T-helper 17 cell (primary cell): ENCODE results near the gene PEX11G. TPM values are rescaled to one million over a fixed set of nuclear protein-coding genes. Genes with fewer than 3 reads are reported as not detected.
A peak's percentile ranks its signal among the peaks of the same experiment; 100 is the strongest.

Experiments
- ATAC-seq: fragments of 150-1000 bp; cut with Tn5 transposase; 2 replicates; pipeline ENCODE4 v1.10.0; 2021; ENCODE audit warnings: mild to moderate bottlenecking, moderate library complexity
- DNase-seq, 3 donors: peaks; one replicate each; pipeline versions ENCODE4 v3.0.0 to v3.0.0-alpha.2; 2020 to 2021
- H3K9me3 ChIP-seq: one replicate; pipeline ENCODE4 v1.7.0; 2013; ENCODE audit warnings: low read length, mild to moderate bottlenecking; ENCODE audit not compliant: control insufficient read depth, poor library complexity, severe bottlenecking
- H3K27ac Mint-ChIP-seq: one replicate; pipeline ENCODE4 v1.8.0; 2022; ENCODE audit warnings: mild to moderate bottlenecking, moderate library complexity, mixed read lengths
- H3K27me3 Mint-ChIP-seq: one replicate; pipeline ENCODE4 v1.8.0; 2022; ENCODE audit warnings: mixed read lengths
- H3K36me3 Mint-ChIP-seq: one replicate; pipeline ENCODE4 v1.8.0; 2022; ENCODE audit warnings: low read depth, mixed read lengths
- H3K4me1 Mint-ChIP-seq: one replicate; pipeline ENCODE4 v1.8.0; 2022; ENCODE audit warnings: mild to moderate bottlenecking, mixed read lengths
- H3K4me3 Mint-ChIP-seq: one replicate; pipeline ENCODE4 v1.8.0; 2022; ENCODE audit warnings: mild to moderate bottlenecking, moderate library complexity, mixed read lengths
- total RNA-seq, 4 donors: library from RNA in 2 of 4; stranded (reverse) in 2 of 4; gene quantifications; one replicate each; pipeline ENCODE4 v1.2.3 and lab custom pipeline; 2022 to 2026

PEX11G gene
- not detected for total RNA-seq
- total RNA-seq (lab: John Stamatoyannopoulos, UW), result 0.12 to 0.15 reads per million in 2 donors

DNA sequence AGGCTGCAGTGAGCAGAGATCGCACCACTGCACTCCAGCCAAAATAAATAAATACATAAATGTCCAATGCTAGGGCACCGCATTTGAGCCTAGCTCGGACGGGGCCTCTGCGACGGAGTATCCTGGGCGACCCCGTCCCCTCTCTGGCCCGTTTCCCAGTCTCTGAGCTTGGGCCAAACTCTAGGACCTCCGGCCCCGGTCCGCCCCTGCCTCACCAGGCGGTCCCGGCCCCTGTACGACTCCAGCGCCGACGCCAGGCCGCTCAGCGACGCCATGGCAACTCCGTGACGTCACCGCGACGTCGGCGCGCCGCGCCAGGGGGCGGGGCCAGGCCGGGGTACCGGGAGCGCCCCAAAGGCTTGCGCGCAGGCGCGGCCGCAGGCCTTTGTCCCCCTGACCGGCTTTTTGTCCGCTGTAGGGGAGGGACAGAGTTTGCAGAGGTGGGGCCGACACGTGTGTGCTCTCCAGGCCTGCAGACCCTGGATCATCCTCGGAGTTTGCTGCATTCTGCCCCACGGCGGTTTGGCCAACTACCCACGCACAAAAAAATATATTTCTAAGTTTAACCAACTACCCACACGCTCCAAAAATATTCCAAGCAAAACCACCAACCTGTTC is at the start of gene PEX11G:
PEX11G (minus strand) TSS at position 300 of the 618 bp plus-strand sequence; CDS start at position 275, 25 bp downstream.
- no peaks in the 10 kb centered on the region for H3K27me3 Mint-ChIP-seq
- H3K4me3 Mint-ChIP-seq, result peak within 1 kb of the TSS; percentile 84
- DNase-seq (peak; percentile 81 to 91 (median 84)), ATAC-seq (peak; percentile 96)
- H3K36me3 Mint-ChIP-seq, result no peaks in the 10 kb centered on the region
- H3K9me3 ChIP-seq, result no peaks in the 10 kb centered on the region
- H3K4me1 Mint-ChIP-seq, result peaks cover 9% of the 10 kb centered on the region
- H3K27ac Mint-ChIP-seq, result peak within 1 kb of the TSS; percentile 81

DNA sequence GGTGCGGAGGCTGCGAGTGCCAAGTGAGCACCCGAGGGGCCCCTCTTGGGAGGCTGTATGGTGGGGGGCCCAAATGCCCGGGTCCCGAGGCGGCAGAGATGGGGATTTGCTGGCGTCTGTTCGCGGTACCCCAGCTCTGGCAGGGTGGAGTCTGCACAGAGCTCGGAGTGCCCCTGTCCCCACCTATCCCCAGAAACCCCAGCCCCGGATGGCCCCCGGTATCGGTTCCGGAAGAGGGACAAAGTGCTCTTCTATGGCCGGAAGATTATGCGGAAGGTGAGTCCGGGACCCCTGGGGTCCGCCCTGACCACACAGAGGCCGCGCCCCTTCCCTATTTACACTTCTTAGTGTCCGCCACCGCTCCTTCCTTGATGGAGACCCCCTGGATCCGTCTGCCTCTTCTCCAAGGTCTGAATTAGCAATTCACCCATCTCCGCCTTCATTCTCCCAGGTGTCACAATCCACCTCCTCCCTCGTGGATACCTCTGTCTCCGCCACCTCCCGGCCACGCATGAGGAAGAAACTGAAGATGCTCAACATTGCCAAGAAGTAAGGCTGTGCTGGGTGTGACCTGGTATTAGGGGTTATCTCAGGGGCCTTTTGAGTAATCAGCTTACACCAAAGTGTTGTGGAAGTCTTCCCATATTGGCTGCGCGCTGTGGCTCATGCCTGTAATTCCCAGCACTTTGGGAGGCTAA is 47.3 kb upstream of the PEX11G start:
- Mint-ChIP-seq H3K27me3 (no peaks in the 10 kb centered on the region), H3K4me3 (peak overlapping the region; percentile 96), H3K36me3 (no peaks in the 10 kb centered on the region), H3K27ac (peak overlapping the region; percentile 95), H3K4me1 (peaks cover 19% of the 10 kb centered on the region)
- no peak for ATAC-seq
- no peaks in the 10 kb centered on the region for H3K9me3 ChIP-seq
- no peak for DNase-seq

DNA sequence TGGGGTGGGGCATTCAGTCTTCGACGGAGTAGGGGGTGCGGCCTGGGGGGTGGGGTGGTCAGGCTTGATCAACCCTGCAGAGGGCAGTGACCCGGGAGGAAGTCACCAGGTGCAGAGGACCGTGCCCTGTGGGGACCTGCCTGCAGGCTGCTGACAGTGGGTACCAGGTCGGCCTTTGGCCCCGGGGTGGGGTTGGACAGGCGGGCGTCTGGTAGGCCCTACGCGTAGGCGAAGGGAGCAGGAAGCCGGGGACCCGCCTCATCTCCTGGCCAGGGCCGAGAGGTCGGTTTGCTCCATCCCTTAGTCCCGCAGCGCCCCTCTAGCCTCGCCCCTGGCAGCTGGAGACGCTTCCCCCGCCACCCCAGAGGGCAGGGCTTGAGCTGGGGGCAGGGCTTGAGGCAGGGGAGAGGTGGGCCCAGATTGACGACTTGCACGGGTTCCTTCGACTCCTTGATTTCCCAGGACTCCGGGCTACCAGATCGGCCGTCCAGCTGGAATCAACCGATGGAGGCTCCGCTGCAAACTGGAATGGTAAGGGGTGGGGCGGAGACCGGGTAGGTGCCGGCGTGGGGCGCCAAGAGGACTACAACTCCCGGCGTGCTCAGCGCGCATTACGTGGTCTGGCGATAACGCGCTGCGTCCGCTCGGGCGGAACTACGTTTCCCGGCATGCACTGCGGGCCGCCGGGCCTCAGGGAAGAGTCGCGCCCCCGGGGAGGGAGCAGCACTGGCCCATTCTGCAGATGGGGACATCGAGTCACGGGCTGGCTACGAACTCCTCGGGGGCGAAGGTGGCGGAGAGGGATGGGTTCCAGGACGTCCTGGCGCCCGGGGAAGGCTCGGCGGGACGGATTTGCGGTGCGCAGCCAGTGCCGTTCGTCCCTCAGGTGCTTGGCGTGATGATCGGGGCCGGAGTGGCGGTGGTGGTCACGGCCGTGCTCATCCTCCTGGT is 46.5 kb upstream of the PEX11G start, which contains the start of gene PNPLA6:
PNPLA6 (plus strand) TSS at position 671 of the 951 bp plus-strand sequence; CDS start at position 743, 72 bp downstream.
- no peaks in the 10 kb centered on the region for H3K9me3 ChIP-seq
- H3K27ac Mint-ChIP-seq, result peak within 1 kb of the TSS; percentile 95
- H3K27me3 Mint-ChIP-seq, result no peaks in the 10 kb centered on the region
- H3K4me3 Mint-ChIP-seq, result peak within 1 kb of the TSS; percentile 96
- ATAC-seq, result peak; percentile 86
- peaks cover 19% of the 10 kb centered on the region for H3K4me1 Mint-ChIP-seq
- DNase-seq, result peak; percentile 83 to 90 (median 90)
- no peaks in the 10 kb centered on the region for H3K36me3 Mint-ChIP-seq

DNA sequence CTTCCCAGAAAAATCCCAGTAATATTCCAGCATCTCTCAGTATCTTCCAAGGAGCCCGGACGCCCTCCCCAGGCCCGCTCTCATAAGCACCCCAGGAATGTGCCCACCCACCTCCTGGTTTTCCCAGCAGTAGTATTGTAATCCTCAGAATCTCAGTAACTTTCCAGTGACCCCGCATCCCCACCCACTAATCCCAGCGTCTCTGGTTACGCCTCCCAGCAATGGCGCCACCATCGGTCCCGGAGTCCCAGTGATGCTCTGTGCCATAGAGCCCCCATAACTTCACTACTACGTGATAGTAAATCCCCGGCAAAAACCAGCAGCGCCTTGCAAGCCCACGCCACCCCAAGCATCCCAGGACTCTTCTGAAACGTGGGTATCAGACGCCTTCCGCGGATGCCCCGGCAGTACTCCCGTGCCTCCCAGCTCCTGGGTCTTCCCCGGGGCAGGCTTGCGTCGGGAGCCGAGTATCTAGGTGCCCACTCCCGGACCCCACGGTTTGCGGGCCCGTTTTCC is 45.8 kb upstream of the PEX11G start:
- Mint-ChIP-seq H3K4me1 (peaks cover 19% of the 10 kb centered on the region), H3K36me3 (no peaks in the 10 kb centered on the region), H3K27ac (peak overlapping the region; percentile 95), H3K4me3 (peak overlapping the region; percentile 96), H3K27me3 (no peaks in the 10 kb centered on the region)
- DNase-seq, result no peak
- H3K9me3 ChIP-seq, result no peaks in the 10 kb centered on the region
- ATAC-seq, result peak; percentile 9

DNA sequence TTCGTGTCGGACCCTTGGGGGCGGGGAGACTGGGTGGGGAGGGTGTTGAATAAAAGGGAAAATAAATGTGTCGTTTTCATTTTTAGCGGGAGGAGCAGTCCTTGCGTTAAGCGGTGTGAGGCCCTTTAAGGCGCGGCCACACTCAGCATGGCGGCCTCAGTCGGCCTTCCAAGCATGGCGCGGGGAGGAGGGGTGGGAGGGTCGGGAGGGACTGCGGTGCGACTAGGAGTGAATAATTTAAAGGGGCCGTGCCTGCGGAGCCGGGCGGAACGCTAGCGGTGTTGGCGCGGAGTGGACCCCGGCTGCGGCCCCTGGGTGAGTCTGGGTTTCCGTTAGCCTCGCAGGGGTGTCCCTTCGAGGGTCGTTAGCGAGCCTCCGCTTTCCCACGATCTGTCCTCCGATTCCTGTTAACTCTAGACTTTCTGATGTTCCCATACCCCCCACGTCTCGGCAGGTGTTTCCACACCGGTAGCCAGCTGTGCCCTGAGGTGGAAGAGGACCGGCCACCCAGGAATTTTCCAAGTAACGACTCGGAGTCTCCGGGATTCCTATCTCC is 45.2 kb upstream of the PEX11G start:
- H3K4me1 Mint-ChIP-seq, result peaks cover 21% of the 10 kb centered on the region
- H3K36me3 Mint-ChIP-seq, result peaks cover 3% of the 10 kb centered on the region
- peak; percentile 61 for ATAC-seq
- no peaks in the 10 kb centered on the region for H3K27me3 Mint-ChIP-seq
- peak overlapping the region; percentile 95 for H3K27ac Mint-ChIP-seq
- H3K4me3 Mint-ChIP-seq, result peak overlapping the region; percentile 96
- H3K9me3 ChIP-seq, result no peaks in the 10 kb centered on the region
- DNase-seq, result peak; percentile 71 to 79 (median 77)

DNA sequence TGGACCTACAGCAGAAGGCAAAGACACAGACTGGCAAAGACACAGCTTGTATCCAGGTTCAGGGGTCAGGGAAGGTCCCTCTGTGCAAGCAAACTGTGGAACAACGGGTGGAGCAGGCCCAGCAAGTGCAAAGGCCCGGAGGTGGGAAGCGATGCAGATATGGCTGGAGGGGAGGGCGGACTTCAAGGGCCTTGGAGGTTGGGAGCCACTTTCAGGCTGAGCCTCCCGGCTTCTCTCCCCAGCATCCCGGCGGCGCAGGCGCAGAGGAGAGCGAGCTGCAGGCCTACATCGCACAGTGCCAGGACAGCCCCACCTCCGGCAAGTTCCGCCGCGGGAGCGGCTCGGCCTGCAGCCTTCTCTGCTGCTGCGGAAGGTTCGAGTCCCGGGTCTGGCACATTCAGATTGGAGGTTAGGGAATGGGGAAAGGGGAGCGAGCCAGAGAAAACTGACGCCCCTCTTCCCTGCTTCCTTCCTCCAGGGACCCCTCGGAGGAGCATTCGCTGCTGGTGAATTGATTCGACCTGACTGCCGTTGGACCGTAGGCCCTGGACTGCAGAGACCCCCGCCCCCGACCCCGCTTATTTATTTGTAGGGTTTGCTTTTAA is 44.5 kb upstream of the PEX11G start:
- Mint-ChIP-seq H3K4me1 (peaks cover 22% of the 10 kb centered on the region), H3K36me3 (peaks cover 3% of the 10 kb centered on the region), H3K27me3 (no peaks in the 10 kb centered on the region), H3K4me3 (peak overlapping the region; percentile 96), H3K27ac (no peak overlapping the region)
- DNase-seq (no peak), ATAC-seq (no peak)
- H3K9me3 ChIP-seq, result no peaks in the 10 kb centered on the region

DNA sequence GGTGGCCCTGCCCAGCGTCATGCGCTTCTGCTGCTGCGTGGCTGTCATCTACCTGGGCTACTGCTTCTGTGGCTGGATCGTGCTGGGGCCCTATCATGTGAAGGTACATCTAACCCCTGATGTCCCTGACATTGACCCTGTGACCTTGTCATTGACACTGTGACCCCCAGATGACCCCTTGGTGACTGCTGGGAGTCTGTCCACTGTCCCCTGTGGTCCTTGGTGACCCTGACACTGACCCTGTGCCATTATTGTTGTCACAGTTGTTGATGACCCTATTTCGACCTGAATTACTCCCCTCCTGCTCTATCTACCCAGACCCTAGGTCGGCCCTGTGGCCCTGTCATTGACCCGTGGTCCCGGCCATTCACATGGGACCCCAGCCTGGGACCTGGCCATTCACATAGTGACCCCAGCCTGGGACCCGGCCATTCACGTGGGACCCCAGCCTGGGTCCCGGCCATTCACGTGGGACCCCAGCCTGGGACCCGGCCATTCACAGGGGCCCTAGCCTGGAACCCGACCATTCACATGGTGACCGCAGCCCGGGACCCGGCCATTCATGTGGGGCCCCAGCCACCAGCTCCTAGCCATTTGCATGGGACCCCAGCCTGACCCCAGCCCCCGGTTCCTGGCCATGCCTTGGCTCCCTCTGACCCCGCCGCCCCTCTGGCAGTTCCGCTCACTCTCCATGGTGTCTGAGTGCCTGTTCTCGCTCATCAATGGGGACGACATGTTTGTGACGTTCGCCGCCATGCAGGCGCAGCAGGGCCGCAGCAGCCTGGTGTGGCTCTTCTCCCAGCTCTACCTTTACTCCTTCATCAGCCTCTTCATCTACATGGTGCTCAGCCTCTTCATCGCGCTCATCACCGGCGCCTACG is 41.0 kb upstream of the PEX11G start:
- Mint-ChIP-seq H3K27me3 (no peaks in the 10 kb centered on the region), H3K4me3 (no peak overlapping the region), H3K4me1 (peaks cover 10% of the 10 kb centered on the region), H3K27ac (no peak overlapping the region), H3K36me3 (peaks cover 3% of the 10 kb centered on the region)
- no peaks in the 10 kb centered on the region for H3K9me3 ChIP-seq
- no peak for DNase-seq
- ATAC-seq, result no peak

DNA sequence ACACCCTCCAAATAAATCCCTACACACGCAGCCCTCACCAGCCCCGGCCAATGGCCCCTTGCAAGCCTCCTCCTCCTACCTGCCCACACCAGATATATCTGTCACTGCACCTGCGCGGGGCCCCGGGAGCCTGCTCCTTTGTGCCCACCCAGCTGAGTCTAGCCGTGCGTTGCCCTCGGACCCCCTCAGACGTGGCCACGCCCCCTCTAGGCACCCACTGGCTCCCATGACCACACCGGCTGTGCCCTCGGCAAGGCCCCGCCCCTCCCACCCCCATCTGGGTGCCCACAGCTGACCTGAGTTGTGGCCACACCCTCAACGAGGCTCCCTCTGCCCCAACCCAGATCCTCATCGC is 40.4 kb upstream of the PEX11G start:
- Mint-ChIP-seq H3K4me3 (no peak overlapping the region), H3K4me1 (peaks cover 5% of the 10 kb centered on the region), H3K27ac (no peak overlapping the region), H3K27me3 (no peaks in the 10 kb centered on the region), H3K36me3 (peaks cover 3% of the 10 kb centered on the region)
- H3K9me3 ChIP-seq, result no peaks in the 10 kb centered on the region
- DNase-seq (no peak), ATAC-seq (no peak)

DNA sequence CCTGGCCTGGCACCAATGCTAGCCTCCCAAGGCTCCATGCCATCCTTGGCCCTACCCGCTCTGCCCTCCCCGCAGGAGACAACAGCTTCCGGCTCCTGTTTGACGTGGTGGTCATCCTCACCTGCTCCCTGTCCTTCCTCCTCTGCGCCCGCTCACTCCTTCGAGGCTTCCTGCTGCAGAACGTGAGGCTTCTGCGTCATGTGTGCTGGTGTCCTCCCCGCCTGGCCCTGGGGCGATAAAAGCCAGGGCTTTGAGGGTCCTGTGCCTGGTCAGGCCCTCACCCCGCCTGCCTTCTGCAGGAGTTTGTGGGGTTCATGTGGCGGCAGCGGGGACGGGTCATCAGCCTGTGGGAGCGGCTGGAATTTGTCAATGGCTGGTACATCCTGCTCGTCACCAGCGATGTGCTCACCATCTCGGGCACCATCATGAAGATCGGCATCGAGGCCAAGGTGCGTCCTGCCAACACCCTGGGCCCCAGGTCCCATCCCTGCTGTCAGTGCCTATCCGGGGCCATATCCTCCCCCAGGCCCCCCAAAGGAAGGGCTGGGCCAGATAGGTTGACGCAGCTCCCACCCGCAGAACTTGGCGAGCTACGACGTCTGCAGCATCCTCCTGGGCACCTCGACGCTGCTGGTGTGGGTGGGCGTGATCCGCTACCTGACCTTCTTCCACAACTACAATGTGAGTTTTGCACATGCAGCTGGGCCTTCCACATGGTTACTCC is 39.8 kb upstream of the PEX11G start:
- Mint-ChIP-seq H3K4me1 (peaks cover 5% of the 10 kb centered on the region), H3K36me3 (peaks cover 3% of the 10 kb centered on the region), H3K27me3 (no peaks in the 10 kb centered on the region), H3K27ac (no peak overlapping the region), H3K4me3 (no peak overlapping the region)
- no peaks in the 10 kb centered on the region for H3K9me3 ChIP-seq
- ATAC-seq, result no peak
- DNase-seq, result no peak

DNA sequence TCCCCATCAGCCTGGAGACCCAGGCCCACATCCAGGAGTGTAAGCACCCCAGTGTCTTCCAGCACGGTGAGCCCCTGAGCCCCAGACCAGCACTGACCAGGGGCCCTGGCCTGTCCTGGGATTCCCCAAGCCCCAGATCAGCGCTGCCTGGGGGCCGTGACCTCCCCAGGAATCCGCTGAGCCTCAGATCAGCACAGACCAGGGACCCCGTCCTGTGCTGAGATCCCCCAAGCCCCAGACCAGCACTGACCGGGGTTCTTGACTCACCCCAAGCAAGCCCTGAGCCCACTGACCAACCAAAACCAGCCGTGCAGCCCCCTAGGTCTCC is 39.3 kb upstream of the PEX11G start:
- Mint-ChIP-seq H3K4me3 (no peak overlapping the region), H3K4me1 (peaks cover 7% of the 10 kb centered on the region), H3K27ac (no peak overlapping the region), H3K36me3 (peaks cover 3% of the 10 kb centered on the region), H3K27me3 (no peaks in the 10 kb centered on the region)
- ATAC-seq (no peak), DNase-seq (no peak)
- no peaks in the 10 kb centered on the region for H3K9me3 ChIP-seq

DNA sequence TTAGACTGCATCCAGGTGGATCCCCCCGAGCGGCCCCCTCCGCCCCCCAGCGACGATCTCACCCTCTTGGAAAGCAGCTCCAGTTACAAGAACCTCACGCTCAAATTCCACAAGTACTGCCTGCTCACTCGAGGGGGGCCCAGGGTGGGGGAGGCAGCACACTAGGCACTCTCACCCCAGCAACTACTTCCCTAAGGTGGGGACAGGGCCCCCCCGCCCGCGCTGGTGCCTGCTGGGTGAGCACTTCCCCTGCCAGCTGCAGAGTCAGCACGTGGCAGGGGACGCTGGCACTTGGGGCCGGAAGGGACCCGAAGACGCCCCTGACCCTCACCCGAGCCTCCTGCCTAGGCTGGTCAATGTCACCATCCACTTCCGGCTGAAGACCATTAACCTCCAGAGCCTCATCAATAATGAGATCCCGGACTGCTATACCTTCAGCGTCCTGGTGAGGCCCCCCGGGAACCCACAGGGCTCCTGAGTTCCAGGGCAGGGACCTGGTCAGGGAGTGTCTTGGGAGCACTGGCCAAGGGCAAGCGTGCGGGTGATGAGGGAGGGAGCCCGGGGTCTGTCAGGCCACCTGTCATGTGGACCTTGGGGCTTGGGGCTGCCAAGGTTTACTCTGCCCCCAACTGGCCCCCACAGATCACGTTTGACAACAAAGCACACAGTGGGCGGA is 38.8 kb upstream of the PEX11G start:
- no peaks in the 10 kb centered on the region for H3K9me3 ChIP-seq
- H3K27ac Mint-ChIP-seq, result no peak overlapping the region
- H3K4me3 Mint-ChIP-seq, result no peak overlapping the region
- peaks cover 3% of the 10 kb centered on the region for H3K36me3 Mint-ChIP-seq
- peaks cover 5% of the 10 kb centered on the region for H3K4me1 Mint-ChIP-seq
- ATAC-seq (no peak), DNase-seq (no peak)
- H3K27me3 Mint-ChIP-seq, result no peaks in the 10 kb centered on the region
